ENCODE data around the gene HIGD1A.

HIGD1A gene

DNA sequence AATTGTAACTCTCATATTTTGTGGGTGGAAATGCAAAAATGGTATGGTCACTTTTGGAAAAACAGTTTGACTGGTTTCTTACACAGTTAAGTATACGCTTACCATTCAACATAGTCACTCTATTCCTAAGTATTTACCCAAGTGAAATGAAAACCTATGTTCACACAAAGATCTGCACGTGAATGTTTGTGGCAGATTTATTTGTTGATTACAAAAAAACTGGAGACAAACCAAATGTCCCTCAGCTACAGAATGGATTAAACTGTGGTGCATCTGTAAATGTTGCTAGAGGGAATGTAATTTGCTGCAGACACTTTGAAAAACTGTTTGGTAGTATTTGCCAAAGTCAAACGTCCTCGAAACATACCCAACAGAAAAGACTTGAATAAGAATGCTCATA, 34.3 kb upstream of the HIGD1A start:
- no peak for TF ChIP-seq GATA3 (IDR thresholded peaks at IDR 0.05; ENCODE audit: low read depth, low read length)
- no peak for TF ChIP-seq GATA2 (IDR thresholded peaks at IDR 0.05; ENCODE audit: low read depth, low read length)

DNA sequence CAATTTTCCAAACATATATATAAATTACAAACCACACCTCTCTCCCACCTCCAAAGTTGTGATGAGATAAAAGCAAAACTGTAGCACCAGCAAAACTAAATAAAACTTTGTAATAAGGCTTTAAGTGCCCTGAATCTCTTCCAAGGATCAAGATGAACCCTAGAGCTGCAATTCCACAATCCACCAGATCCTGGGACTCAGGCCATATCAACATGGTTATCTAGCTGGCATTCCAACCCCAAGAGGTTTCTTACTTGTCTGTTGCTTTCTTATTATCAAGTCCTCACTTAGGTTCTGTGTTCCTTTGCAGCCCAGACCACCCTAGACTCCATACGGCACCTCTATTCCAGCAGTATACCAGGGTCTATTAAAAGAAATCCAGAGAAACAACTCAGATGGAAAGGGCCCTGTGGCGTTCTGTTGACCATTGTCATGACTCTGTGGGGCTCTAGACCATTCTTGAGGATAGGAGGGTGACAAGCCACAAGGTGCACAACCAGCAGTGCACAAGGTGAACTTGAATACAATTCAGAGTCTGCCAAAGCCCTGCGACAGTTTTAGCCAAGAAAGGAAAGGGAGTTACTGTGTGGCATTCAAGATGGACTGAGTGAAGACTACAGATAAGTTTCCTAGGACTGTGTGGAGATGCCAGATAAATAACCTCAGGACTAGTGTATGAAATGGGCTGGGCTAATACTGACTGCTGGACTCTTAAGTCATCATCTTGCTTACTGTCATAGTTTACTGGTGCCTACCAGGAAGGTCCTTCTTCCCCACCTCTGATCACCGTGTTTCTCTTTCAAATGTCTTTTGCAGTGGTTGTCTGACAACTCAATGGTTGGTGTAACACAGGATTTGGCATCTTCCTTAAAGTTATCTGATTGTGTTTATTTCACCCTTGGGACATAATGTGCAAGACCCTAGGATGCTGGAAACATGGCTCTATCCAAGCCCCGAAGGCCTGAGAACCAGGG, 32.1 kb upstream of the HIGD1A start:
- TF ChIP-seq GATA2 (IDR thresholded peaks at IDR 0.05; ENCODE audit: low read depth, low read length), result no peak
- no peak for TF ChIP-seq GATA3 (IDR thresholded peaks at IDR 0.05; ENCODE audit: low read depth, low read length)

DNA sequence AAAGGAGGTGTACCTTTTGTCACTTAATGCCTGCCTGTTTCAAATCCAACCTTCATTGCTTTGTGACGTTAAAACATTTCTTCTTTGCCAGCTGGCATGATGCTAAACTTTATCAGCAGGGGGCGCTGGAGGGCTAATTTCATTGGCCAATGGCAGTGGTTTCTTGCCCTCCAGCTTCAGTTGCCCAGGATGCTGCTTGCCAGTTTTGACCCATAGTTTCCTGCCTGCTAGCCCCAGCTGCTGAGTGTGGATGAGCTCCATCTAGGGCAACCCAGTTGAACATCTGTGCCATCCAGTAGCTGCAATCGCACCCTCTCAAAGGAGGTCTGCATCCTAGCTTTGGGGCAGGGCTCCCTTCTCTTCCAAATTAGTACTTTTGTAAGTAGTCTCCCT, 27.0 kb upstream of the HIGD1A start:
- TF ChIP-seq GATA2 (IDR thresholded peaks at IDR 0.05; ENCODE audit: low read depth, low read length), result no peak
- no peak for TF ChIP-seq GATA3 (IDR thresholded peaks at IDR 0.05; ENCODE audit: low read depth, low read length)

DNA sequence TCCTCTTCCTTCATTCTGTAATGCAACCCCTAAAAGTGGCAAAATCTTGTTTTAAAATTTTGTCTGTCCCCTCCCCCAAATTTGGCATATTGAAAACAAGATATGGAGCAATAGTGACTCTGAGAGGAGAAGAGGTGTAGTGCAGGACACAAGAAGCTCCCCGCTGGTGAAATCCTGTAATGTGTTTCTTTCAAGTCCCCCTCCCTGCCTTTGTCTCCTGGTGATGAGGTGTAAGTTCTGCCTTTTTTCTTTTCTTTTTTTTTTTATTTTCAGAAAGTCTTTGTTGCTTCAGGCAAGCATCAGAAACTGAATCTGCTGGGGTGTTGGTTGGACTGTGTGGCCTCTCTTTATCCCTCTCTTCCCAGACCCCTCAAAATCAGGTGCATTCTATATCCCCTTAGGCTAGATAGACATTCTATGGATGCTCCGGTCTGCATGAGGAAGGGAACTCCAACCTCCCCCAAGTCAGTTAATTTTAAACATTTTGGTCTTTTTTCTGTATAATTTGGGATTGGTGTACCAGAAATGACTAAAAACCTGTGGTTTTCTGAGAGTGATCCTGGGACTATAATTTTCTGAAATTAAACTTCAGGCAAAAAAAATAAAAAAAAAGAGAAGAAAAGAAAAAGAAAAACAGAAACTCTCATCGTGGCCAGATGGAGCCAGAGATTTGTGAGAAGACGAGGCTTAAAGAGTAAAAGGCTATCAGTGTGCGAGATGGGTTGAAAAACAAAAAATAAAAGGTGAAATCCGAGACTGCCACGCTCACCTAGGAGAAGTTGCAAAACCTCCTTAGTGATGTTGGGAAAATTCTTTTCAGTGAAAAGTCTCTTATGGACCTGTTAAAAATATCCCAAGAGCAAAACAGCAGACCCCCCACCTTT, 26.4 kb upstream of the HIGD1A start:
- no peak for TF ChIP-seq GATA3 (IDR thresholded peaks at IDR 0.05; ENCODE audit: low read depth, low read length)
- no peak for TF ChIP-seq GATA2 (IDR thresholded peaks at IDR 0.05; ENCODE audit: low read depth, low read length)

DNA sequence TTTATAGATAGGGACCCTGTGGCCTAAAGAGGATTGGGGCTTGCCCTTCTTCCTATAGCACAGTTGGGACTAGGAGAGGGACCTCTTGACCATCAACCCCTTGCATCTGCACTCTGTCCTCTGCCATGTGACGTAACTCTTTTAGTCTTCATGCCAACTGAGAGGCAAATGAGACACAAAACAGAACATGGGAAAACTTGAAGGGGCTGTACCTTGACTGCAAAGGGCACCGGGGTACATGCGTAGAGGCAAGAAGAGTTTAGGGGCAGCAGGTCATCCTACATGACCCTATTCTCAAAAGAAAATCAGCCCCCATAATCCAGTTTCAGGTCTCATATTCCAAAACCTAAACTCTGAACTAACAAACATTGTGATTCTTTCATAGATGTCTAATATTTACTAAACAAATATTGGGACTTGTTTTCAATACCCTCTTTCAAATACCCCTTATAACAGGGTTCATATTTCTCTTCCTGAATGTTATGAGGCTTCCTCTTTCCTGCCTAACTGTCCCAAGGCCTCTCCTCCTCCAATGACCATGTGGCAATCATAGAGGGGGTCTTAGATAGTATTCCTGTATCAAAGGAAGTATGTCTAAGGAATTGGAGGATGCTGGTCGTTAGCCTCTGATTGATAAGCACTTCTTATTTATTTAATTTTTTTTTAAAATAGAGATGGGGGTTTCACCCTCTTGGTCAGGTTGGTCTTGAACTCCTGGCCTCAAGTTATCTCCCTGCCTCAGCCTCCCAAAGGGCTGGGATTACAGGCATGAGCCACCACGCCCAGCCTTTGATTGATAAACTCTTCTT, 25.5 kb upstream of the HIGD1A start:
- TF ChIP-seq GATA2 (IDR thresholded peaks at IDR 0.05; ENCODE audit: low read depth, low read length) (no peak), GATA3 (IDR thresholded peaks at IDR 0.05; ENCODE audit: low read depth, low read length) (no peak)

DNA sequence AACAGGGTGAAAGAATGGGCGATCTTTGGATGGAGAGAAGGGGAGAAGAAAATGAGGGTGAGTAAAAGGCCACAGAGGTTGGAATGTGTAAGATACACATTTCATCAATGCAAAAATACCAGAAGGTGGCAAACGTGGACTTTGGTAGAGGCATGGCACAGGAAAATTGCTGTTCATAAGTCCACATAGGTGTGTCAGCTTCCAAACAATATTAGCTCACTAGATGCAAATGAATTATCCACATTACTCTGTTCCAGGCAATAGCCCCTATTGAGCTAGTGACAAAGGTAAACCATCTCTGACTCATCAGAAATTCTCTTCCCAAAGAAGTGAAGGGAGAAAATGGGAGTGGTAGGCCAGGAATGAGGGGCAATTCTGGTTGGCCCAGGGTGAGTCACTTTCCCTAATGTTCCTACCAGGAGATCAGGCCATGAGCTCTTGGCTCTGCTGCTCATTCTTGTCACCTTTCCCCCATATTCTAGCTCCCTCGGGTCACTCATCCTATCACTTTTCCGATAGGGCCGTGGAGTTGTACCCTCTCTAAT, 24.9 kb upstream of the HIGD1A start:
- TF ChIP-seq GATA2 (IDR thresholded peaks at IDR 0.05; ENCODE audit: low read depth, low read length), result no peak
- TF ChIP-seq GATA3 (IDR thresholded peaks at IDR 0.05; ENCODE audit: low read depth, low read length), result no peak

DNA sequence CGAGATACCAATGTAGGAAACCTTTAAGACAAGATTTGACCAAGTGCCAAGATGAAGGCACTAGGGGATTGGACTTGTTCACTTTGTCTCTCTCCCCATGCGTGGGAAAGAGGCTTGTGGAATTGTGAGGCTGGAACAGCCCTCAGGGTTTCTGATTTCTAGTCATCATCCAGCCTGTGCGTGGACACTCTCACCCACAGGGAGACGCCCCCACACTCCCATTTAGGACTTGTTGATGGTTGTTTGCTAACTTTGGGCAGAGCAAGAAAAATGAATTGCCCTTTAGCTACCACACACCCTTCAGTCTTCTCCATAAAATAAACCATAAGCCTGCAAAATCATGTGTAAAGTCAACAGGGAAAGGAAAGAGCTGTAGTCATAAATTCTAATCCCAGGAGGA, 23.4 kb upstream of the HIGD1A start:
- TF ChIP-seq GATA2 (IDR thresholded peaks at IDR 0.05; ENCODE audit: low read depth, low read length) (no peak), GATA3 (IDR thresholded peaks at IDR 0.05; ENCODE audit: low read depth, low read length) (no peak)

DNA sequence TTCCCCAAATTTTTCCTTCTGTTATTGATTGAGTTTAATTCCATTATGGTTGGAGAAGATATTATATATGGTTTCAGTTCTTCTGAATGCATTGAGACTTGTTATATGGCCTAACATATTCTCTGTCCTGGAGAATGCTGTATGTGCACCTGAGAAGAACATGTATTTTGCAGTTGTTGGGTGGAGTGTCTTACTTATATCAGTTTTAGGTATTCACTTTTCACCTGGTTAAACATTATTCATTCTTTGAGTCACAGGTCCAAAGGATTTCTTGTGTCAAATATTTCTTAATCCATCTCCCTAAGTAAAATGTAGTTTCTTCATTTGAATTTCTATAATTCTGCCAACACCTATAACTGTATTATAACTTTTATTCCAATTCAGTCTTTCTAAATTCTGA, 22.7 kb upstream of the HIGD1A start:
- no peak for TF ChIP-seq GATA3 (IDR thresholded peaks at IDR 0.05; ENCODE audit: low read depth, low read length)
- no peak for TF ChIP-seq GATA2 (IDR thresholded peaks at IDR 0.05; ENCODE audit: low read depth, low read length)

DNA sequence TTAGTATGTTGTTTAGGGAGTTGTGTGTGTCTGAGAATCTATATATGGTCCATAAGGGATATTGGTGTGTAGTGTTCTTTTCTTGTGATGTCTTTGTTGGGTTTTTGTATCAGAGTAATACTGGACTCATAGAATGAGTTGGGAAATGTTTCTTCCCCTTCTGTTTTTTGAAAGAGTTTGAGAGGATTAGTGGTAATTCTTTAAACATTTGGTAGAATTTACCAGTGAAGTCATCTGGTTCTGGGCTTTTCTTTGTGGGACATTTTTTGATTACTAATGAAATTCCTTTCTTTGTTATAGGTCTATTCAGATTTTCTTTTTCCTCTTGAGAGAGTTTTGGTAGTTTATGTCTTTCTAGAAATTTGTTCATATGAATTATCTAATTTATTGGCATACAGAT, 21.9 kb upstream of the HIGD1A start:
- TF ChIP-seq GATA3 (IDR thresholded peaks at IDR 0.05; ENCODE audit: low read depth, low read length) (no peak), GATA2 (IDR thresholded peaks at IDR 0.05; ENCODE audit: low read depth, low read length) (no peak)

DNA sequence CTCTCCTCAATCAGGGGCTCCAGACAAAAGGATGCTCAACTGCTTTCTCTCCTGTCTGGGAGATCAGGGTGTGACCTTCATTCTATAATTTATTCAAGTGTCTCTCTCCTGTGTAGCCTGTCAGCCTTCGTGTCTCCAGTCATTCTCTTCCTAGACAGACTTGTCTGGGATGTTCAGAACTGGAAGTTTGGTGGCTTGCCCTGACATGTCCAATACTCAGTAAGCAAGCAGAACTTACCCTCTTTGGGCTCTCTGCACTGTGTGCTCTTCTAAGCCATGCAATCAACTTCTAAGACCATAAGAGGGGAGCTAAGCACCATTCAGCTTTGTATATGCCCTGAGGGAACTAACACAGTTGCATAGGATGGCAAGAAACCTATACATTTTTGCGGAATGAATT, 19.1 kb upstream of the HIGD1A start:
- TF ChIP-seq GATA2 (IDR thresholded peaks at IDR 0.05; ENCODE audit: low read depth, low read length), result no peak
- no peak for TF ChIP-seq GATA3 (IDR thresholded peaks at IDR 0.05; ENCODE audit: low read depth, low read length)

DNA sequence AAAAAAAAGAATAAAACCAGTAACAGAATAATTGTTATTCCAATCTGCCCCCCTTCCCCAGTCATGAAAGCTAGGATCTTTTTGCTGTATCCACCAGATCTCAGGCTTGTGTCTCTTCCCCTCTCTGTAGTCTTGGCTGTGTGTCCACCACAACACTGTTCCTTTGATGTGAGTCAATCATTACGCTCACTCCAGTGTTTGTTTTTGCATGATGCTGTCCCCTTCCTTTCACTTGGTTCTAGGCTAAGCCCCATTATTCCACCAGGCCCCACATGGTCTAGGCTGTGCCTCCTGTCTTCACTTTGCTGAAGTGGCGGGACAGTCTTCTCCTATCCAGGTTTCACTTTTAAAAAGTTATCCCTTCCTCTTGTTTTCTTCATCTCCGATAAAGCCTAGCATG, 18.5 kb upstream of the HIGD1A start:
- TF ChIP-seq GATA3 (IDR thresholded peaks at IDR 0.05; ENCODE audit: low read depth, low read length), result no peak
- TF ChIP-seq GATA2 (IDR thresholded peaks at IDR 0.05; ENCODE audit: low read depth, low read length), result no peak

DNA sequence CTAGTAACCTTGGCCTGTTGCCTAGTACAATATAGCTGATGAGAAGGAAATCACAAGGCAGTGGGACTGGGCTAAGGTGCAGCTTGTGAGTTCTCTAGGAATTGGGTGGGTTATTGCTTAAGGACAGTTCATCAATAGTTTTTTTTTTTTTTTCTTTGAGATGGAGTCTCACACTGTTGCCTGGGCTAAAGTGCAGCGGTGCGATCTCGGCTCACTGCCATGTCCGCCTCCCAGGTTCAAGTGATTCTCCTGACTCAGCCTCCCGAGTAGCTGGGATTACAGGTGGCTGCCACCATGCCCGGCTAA, 16.4 kb upstream of the HIGD1A start:
- TF ChIP-seq GATA3 (IDR thresholded peaks at IDR 0.05; ENCODE audit: low read depth, low read length) (no peak), GATA2 (IDR thresholded peaks at IDR 0.05; ENCODE audit: low read depth, low read length) (no peak)

DNA sequence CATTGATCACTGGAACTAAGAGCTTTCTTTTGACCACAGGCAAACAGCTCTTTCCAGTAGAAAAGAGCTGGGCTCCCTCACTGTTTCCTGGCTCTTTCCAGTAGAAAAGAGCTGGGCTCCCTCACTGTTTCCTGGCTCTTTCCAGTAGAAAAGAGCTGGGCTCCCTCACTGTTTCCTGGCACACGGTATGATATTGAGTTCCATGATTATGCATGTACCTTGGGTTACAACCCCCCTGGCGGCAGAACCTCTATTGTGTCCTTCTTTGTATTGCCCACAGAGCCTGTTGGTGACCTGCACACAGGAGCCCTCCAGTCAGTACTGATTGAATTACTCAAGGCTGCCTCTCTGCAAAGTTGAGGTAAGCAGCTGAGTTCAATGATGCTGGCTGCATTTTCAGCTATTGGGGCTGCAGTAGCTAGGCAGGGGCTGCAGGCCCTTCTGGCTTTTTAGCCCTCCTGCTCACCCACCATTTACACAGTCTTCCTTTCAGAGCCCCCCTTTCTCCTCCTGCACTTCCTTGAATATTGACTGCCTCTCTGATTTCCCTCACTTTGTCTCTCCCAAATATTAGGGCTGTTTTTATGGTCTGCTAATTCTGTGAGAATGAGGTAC, 15.2 kb upstream of the HIGD1A start:
- no peak for TF ChIP-seq GATA3 (IDR thresholded peaks at IDR 0.05; ENCODE audit: low read depth, low read length)
- no peak for TF ChIP-seq GATA2 (IDR thresholded peaks at IDR 0.05; ENCODE audit: low read depth, low read length)

Data from SH-SY5Y (cell line).